ENCODE data around the gene SLC38A1.

Gene SLC38A1

GRCh38 chr12:46234000-46234399 lies 34.8 kb downstream of the SLC38A1 start:
- Histone ChIP-seq H3K4me1 (ENCODE audit: control insufficient read depth, insufficient read depth, low read length) (no peaks in the 10 kb centered on the region), H3K4me3 (ENCODE audit: low read length) (no peak overlapping the region), H3K27ac (ENCODE audit: low read length) (no peak overlapping the region), H3K27me3 (ENCODE audit: control insufficient read depth, insufficient read depth, low read length) (no peaks in the 10 kb centered on the region), H3K9me3 (ENCODE audit: control insufficient read depth, insufficient read depth, low read length) (no peaks in the 10 kb centered on the region), H3K36me3 (ENCODE audit: control insufficient read depth, insufficient read depth, low read length) (peaks cover 3% of the 10 kb centered on the region; the same call in 1 of the 2 replicates)
- no peak for DNase-seq (ENCODE audit: low read depth, low spot score)
- WGBS (ENCODE audit: insufficient coverage, insufficient read length) = no CpG with 5 or more reads among the region's 1 CpG

DNA sequence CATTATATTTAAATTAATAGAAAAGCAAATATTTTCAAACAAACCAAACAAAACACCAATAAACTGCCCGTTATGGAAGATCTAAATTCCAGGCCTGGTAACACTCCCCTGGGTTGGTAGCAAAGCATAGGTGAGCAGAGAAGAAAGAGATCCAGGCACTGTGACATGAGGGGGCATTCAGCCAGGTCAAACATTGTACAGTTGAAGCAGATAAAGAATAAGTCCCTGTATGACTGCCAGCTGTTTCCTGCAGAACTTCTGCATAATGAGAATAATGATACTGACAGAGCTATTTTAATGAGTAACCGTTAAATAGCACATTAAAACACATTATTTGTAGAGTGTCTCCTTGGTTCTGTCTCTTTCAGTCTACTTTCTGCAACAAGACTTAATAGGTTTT lies 35.4 kb downstream of the SLC38A1 start:
- WGBS (ENCODE audit: insufficient coverage, insufficient read length) = no CpG with 5 or more reads among the region's 2 CpGs
- Histone ChIP-seq H3K27ac (ENCODE audit: low read length) (no peak overlapping the region), H3K4me1 (ENCODE audit: control insufficient read depth, insufficient read depth, low read length) (no peaks in the 10 kb centered on the region)

DNA sequence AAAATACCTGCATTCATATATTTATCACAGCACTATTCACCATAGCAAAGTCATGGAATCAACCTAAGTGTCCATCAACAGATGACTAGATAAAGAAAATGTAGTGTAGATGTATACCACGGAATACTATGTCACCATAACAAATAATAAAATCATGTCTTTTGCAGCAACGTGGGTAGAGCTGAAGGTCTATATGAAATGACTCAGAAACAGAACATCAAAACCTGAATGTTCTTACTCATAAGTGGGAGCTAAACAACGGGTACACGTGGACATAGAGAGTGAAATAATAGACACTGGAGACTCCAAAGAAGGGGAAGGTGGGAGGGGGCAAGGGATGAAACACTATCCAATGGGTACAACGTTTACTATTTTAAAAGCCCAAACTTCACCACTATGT lies 37.9 kb downstream of the SLC38A1 start:
- Histone ChIP-seq H3K4me1 (ENCODE audit: control insufficient read depth, insufficient read depth, low read length) (no peaks in the 10 kb centered on the region), H3K27me3 (ENCODE audit: control insufficient read depth, insufficient read depth, low read length) (no peaks in the 10 kb centered on the region), H3K36me3 (ENCODE audit: control insufficient read depth, insufficient read depth, low read length) (peaks cover 3% of the 10 kb centered on the region; the same call in 1 of the 2 replicates), H3K9me3 (ENCODE audit: control insufficient read depth, insufficient read depth, low read length) (no peaks in the 10 kb centered on the region), H3K27ac (ENCODE audit: low read length) (no peak overlapping the region), H3K4me3 (ENCODE audit: low read length) (no peak overlapping the region)
- DNase-seq (ENCODE audit: low read depth, low spot score) = no peak
- no CpG with 5 or more reads among the region's 5 CpGs for WGBS (ENCODE audit: insufficient coverage, insufficient read length)

More for the DNA sequence above, 35.4 kb downstream of the SLC38A1 start:
- Histone ChIP-seq H3K27me3 (ENCODE audit: control insufficient read depth, insufficient read depth, low read length) (no peaks in the 10 kb centered on the region), H3K4me3 (ENCODE audit: low read length) (no peak overlapping the region), H3K36me3 (ENCODE audit: control insufficient read depth, insufficient read depth, low read length) (peaks cover 3% of the 10 kb centered on the region; the same call in 1 of the 2 replicates), H3K9me3 (ENCODE audit: control insufficient read depth, insufficient read depth, low read length) (no peaks in the 10 kb centered on the region)
- no peak for DNase-seq (ENCODE audit: low read depth, low spot score)

- no CpG with 5 or more reads among the region's 2 CpGs for WGBS (ENCODE audit: insufficient coverage, insufficient read length)
Measured at GRCh38 chr12:46230306-46230705, 38.5 kb downstream of the SLC38A1 start.

GRCh38 chr12:46227616-46228015 lies 41.2 kb downstream of the SLC38A1 start:
- no peak for DNase-seq (ENCODE audit: low read depth, low spot score)
- Histone ChIP-seq H3K27ac (ENCODE audit: low read length) (no peak overlapping the region), H3K9me3 (ENCODE audit: control insufficient read depth, insufficient read depth, low read length) (no peaks in the 10 kb centered on the region), H3K27me3 (ENCODE audit: control insufficient read depth, insufficient read depth, low read length) (no peaks in the 10 kb centered on the region), H3K4me3 (ENCODE audit: low read length) (no peak overlapping the region), H3K36me3 (ENCODE audit: control insufficient read depth, insufficient read depth, low read length) (peaks cover 9% of the 10 kb centered on the region; the same call in 1 of the 2 replicates), H3K4me1 (ENCODE audit: control insufficient read depth, insufficient read depth, low read length) (no peaks in the 10 kb centered on the region)
- no CpG with 5 or more reads among the region's 2 CpGs for WGBS (ENCODE audit: insufficient coverage, insufficient read length)

More at GRCh38 chr12:46230306-46230705, 38.5 kb downstream of the SLC38A1 start:
- no peak overlapping the region for H3K27ac ChIP-seq (ENCODE audit: low read length)
- H3K9me3 ChIP-seq (ENCODE audit: control insufficient read depth, insufficient read depth, low read length) = no peaks in the 10 kb centered on the region
- H3K36me3 ChIP-seq (ENCODE audit: control insufficient read depth, insufficient read depth, low read length) = peaks cover 3% of the 10 kb centered on the region; the same call in 1 of the 2 replicates
- no peaks in the 10 kb centered on the region for H3K4me1 ChIP-seq (ENCODE audit: control insufficient read depth, insufficient read depth, low read length)
- no peaks in the 10 kb centered on the region for H3K27me3 ChIP-seq (ENCODE audit: control insufficient read depth, insufficient read depth, low read length)
- no peak overlapping the region for H3K4me3 ChIP-seq (ENCODE audit: low read length)
- no peak for DNase-seq (ENCODE audit: low read depth, low spot score)

DNA sequence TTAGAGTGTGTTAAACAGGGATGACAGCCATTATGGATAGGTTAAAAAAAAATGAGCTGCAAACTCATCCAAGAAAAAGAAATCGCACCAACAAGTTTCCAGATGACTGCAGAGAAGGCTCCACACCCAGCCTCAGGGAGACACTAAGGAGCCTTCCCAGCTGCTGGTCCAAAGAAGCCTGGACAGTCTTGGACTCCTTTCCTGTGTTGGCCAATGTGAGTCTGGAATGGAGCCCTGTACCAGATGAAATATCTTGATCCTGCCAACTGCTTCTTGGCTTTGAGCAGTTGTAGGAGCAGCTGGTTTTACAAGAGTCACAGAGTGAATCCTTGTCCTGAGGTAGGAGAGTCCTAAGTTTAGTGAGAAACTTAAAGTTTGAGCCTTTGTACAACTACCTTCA lies 44.5 kb downstream of the SLC38A1 start:
- no peak overlapping the region for H3K4me3 ChIP-seq (ENCODE audit: low read length)
- WGBS (ENCODE audit: insufficient coverage, insufficient read length) = no CpG with 5 or more reads among the region's 1 CpG
- DNase-seq (ENCODE audit: low read depth, low spot score) = no peak
- H3K27me3 ChIP-seq (ENCODE audit: control insufficient read depth, insufficient read depth, low read length) = no peaks in the 10 kb centered on the region
- H3K27ac ChIP-seq (ENCODE audit: low read length) = no peak overlapping the region
- H3K4me1 ChIP-seq (ENCODE audit: control insufficient read depth, insufficient read depth, low read length) = no peaks in the 10 kb centered on the region; the same call in 1 of the 2 replicates
- H3K9me3 ChIP-seq (ENCODE audit: control insufficient read depth, insufficient read depth, low read length) = no peaks in the 10 kb centered on the region
- H3K36me3 ChIP-seq (ENCODE audit: control insufficient read depth, insufficient read depth, low read length) = peaks cover 8% of the 10 kb centered on the region; the same call in 1 of the 2 replicates

GRCh38 chr12:46223047-46223446 lies 45.8 kb downstream of the SLC38A1 start:
- H3K4me1 ChIP-seq (ENCODE audit: control insufficient read depth, insufficient read depth, low read length) = no peaks in the 10 kb centered on the region; the same call in 1 of the 2 replicates
- WGBS (ENCODE audit: insufficient coverage, insufficient read length) = no CpG with 5 or more reads among the region's 5 CpGs
- no peak overlapping the region for H3K4me3 ChIP-seq (ENCODE audit: low read length)
- H3K27ac ChIP-seq (ENCODE audit: low read length) = no peak overlapping the region
- H3K27me3 ChIP-seq (ENCODE audit: control insufficient read depth, insufficient read depth, low read length) = no peaks in the 10 kb centered on the region
- H3K36me3 ChIP-seq (ENCODE audit: control insufficient read depth, insufficient read depth, low read length) = peaks cover 8% of the 10 kb centered on the region; the same call in 1 of the 2 replicates
- no peaks in the 10 kb centered on the region for H3K9me3 ChIP-seq (ENCODE audit: control insufficient read depth, insufficient read depth, low read length)
- DNase-seq (ENCODE audit: low read depth, low spot score) = no peak

DNA sequence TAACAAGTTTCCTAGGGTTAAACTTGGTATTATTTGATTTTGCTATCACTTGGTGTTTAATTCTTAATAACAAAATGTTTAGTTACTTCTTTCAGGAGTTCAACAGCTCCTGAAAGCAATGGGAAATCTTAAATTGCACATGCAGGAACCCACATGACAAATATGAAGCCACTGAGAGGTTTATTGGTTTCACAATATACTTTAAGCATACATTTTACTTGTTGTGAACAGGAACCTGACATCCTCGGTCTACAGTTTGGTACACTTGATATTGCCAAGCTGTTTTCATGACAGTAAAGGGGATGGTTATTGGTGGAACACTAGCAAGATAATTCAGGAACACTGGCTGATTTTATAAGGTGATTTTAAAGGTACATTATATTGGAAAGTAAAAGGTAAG lies 46.2 kb downstream of the SLC38A1 start:
- Histone ChIP-seq H3K27me3 (ENCODE audit: control insufficient read depth, insufficient read depth, low read length) (no peaks in the 10 kb centered on the region), H3K36me3 (ENCODE audit: control insufficient read depth, insufficient read depth, low read length) (peaks cover 8% of the 10 kb centered on the region; the same call in 1 of the 2 replicates), H3K27ac (ENCODE audit: low read length) (no peak overlapping the region), H3K4me3 (ENCODE audit: low read length) (no peak overlapping the region), H3K9me3 (ENCODE audit: control insufficient read depth, insufficient read depth, low read length) (no peaks in the 10 kb centered on the region), H3K4me1 (ENCODE audit: control insufficient read depth, insufficient read depth, low read length) (no peaks in the 10 kb centered on the region; the same call in 1 of the 2 replicates)
- WGBS (ENCODE audit: insufficient coverage, insufficient read length) = no CpG with 5 or more reads among the region's 1 CpG
- no peak for DNase-seq (ENCODE audit: low read depth, low spot score)

DNA sequence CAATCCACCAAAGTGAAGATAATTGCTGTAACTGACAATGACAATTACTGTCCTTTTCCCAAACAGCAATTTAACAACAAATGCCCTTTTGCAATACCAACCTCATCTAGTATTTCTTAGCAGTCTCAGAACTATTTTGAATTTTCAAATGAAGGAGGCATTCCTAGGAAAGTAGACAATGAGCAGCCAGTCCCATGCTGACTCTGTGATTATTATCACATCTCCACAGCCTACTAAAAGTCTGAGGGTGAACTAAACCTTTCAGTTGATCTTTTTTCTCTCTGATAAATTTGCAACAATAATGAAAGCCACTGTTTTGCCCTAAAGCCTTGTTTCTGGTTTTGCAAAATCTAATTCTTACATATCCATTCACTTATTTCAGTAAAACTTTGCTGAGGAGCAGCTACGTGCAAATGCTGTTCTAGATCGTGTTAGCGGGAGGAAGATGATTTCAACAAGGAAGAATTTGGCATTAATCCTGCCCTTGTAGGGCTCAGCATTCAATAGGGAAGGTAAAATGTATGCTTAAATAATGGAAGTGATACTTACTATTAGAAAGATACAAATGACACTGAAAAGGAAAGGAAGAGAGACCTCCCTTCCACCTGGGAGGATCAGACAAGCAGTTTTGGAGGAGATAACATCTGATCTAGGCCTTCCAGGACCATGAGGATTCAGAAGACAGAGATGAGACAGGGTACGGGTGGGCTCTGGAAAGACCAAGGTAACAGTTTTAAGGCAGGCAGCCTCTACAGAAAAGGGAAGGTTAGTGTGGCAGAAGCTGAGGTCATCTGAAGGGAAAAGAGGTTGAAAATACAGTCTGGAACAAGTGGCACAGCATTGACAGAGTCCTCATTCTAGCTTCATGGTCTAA lies 47.4 kb downstream of the SLC38A1 start:
- Histone ChIP-seq H3K27me3 (ENCODE audit: control insufficient read depth, insufficient read depth, low read length) (no peaks in the 10 kb centered on the region), H3K27ac (ENCODE audit: low read length) (no peak overlapping the region), H3K9me3 (ENCODE audit: control insufficient read depth, insufficient read depth, low read length) (no peaks in the 10 kb centered on the region), H3K4me1 (ENCODE audit: control insufficient read depth, insufficient read depth, low read length) (no peaks in the 10 kb centered on the region; the same call in 1 of the 2 replicates), H3K36me3 (ENCODE audit: control insufficient read depth, insufficient read depth, low read length) (peaks cover 8% of the 10 kb centered on the region; the same call in 1 of the 2 replicates), H3K4me3 (ENCODE audit: low read length) (no peak overlapping the region)
- no peak for DNase-seq (ENCODE audit: low read depth, low spot score)
- WGBS (ENCODE audit: insufficient coverage, insufficient read length) = no CpG with 5 or more reads among the region's 4 CpGs

DNA sequence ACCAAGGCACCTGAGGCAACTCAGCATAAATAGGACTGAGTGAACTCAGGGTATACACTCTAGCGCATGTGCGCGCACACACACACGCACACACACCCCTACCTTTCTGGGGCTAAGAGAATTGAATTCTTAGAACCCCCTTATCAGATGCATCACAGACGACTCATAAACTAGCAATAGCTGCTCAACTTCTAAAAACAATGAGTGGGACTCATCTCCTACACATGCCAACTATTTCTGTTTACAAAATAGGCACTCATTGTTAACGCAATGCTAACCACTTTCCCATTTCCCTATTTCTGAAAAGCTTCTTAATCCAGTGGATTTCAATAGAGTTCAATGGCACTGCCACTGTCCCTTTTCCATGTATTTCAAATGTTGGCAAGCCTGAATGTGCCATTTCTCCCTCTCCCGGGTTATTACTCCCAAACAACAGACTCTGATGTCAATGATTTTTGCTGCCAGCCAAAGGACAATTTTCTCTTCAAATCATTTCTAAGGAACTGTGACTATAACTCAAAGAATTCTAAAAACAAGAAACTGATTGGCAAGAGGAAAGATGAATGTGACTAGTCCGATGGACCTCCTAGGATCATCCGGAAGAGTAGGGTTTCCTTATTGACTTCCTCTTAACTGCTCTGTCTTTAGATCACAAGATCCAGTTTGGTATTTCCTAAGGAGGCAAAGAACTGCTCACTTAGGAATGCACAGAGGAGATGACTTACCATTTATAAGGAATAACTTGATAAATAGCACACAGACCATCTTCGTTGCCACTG lies 48.8 kb downstream of the SLC38A1 start:
- no peaks in the 10 kb centered on the region for H3K27me3 ChIP-seq (ENCODE audit: control insufficient read depth, insufficient read depth, low read length)
- WGBS (ENCODE audit: insufficient coverage, insufficient read length) = no CpG with 5 or more reads among the region's 10 CpGs
- no peaks in the 10 kb centered on the region; the same call in 1 of the 2 replicates for H3K4me1 ChIP-seq (ENCODE audit: control insufficient read depth, insufficient read depth, low read length)
- no peak overlapping the region for H3K27ac ChIP-seq (ENCODE audit: low read length)
- no peak for DNase-seq (ENCODE audit: low read depth, low spot score)
- H3K9me3 ChIP-seq (ENCODE audit: control insufficient read depth, insufficient read depth, low read length) = no peaks in the 10 kb centered on the region
- no peak overlapping the region for H3K4me3 ChIP-seq (ENCODE audit: low read length)
- H3K36me3 ChIP-seq (ENCODE audit: control insufficient read depth, insufficient read depth, low read length) = peaks cover 8% of the 10 kb centered on the region; the same call in 1 of the 2 replicates

All from iPS DF 6.9 (cell line).